IMR-90 (cell line): ENCODE results near the gene CRAMP1. TPM values are rescaled to one million over a fixed set of nuclear protein-coding genes. Genes with fewer than 3 reads are reported as not detected.

Experiments
- ATAC-seq: fragments of 200-7000 bp; cut with Tn5 transposase; 2 replicates; pipeline ENCODE4 v1.9.1; 2020; ENCODE audit warnings: low read depth, mild to moderate bottlenecking, moderate library complexity
- BruUV-seq: library from RNA; stranded (reverse); fragments of 400-500 nt; replicated peaks from 2 replicates; lab custom pipeline; 2021; lab: Mats Ljungman, UMichigan
- CTCF ChIA-PET: fragments of 300-600 bp; formaldehyde crosslinking; extraction: SDS; loops from one replicate; lab custom pipeline; 2021; ENCODE audit warnings: antibody characterized with exemption; lab: Yijun Ruan, JAX
- POLR2A ChIA-PET: fragments of 300-600 bp; sonication (Branson Sonifier 250); formaldehyde crosslinking; loops from one replicate; lab custom pipeline; 2022; ENCODE audit warnings: antibody characterized with exemption; ENCODE audit not compliant: unreplicated experiment; lab: Charles Lee
- DNase-seq: peaks from one replicate; pipeline ENCODE4 v3.0.0; 2013
- H2AFZ ChIP-seq: replicated peaks from 2 replicates; pipeline ENCODE3; 2013; ENCODE audit warnings: low read length, mild to moderate bottlenecking; ENCODE audit not compliant: poor library complexity
- H2AK5ac ChIP-seq: 2 replicates; pipeline ENCODE4 v1.6.1; 2013; ENCODE audit warnings: low read depth, low read length, inconsistent platforms
- H2AK9ac ChIP-seq: replicated peaks from 2 replicates; pipeline ENCODE3; 2013; ENCODE audit warnings: mild to moderate bottlenecking, low read depth, low read length, moderate library complexity; ENCODE audit not compliant: poor library complexity
- H2BK120ac ChIP-seq: 2 replicates; pipeline ENCODE4 v1.6.1; 2013; ENCODE audit warnings: low read depth, low read length, inconsistent platforms
- H2BK15ac ChIP-seq: 3 replicates; pipeline ENCODE4 v1.6.1; 2013; ENCODE audit warnings: low read depth, low read length, inconsistent platforms
- H2BK20ac ChIP-seq: 2 replicates; pipeline ENCODE4 v1.6.1; 2013; ENCODE audit warnings: low read depth, mild to moderate bottlenecking, inconsistent platforms, low read length, moderate library complexity
- H2BK5ac ChIP-seq: 2 replicates; pipeline ENCODE4 v1.6.1; 2013; ENCODE audit warnings: mild to moderate bottlenecking, low read depth, low read length, inconsistent platforms; ENCODE audit not compliant: poor library complexity, severe bottlenecking
- H3K14ac ChIP-seq: replicated peaks from 2 replicates; pipeline ENCODE4 v1.6.1; 2013; ENCODE audit warnings: low read depth, low read length, inconsistent platforms
- H3K18ac ChIP-seq: 2 replicates; pipeline ENCODE4 v1.6.1; 2013; ENCODE audit warnings: low read depth, low read length, control low read depth
- H3K23ac ChIP-seq: 2 replicates; pipeline ENCODE4 v1.6.1; 2013; ENCODE audit warnings: low read depth, low read length, inconsistent platforms
- H3K27ac ChIP-seq: 2 replicates; pipeline ENCODE4 v1.5.1; 2013; ENCODE audit warnings: mild to moderate bottlenecking, control low read depth, low read length; ENCODE audit not compliant: insufficient read depth
- H3K27me3 ChIP-seq: 2 replicates; pipeline ENCODE4 v1.6.1; 2013; ENCODE audit warnings: low read length; ENCODE audit not compliant: control insufficient read depth, insufficient read depth
- H3K36me3 ChIP-seq: 2 replicates; pipeline ENCODE4 v1.6.1; 2013; ENCODE audit warnings: low read length, mixed read lengths; ENCODE audit not compliant: control insufficient read depth, insufficient read depth
- H3K4ac ChIP-seq: 2 replicates; pipeline ENCODE4 v1.6.1; 2013; ENCODE audit warnings: low read depth, low read length, inconsistent platforms
- H3K4me1 ChIP-seq: 2 replicates; pipeline ENCODE4 v1.6.1; 2013; ENCODE audit warnings: low read length, mixed read lengths; ENCODE audit not compliant: control insufficient read depth, insufficient read depth
- H3K4me2 ChIP-seq: 2 replicates; pipeline ENCODE4 v1.6.1; 2013; ENCODE audit warnings: low read depth, mild to moderate bottlenecking, control low read depth, low read length, moderate library complexity
- H3K4me3 ChIP-seq: 2 replicates; pipeline ENCODE4 v1.5.1; 2013; ENCODE audit warnings: low read depth, mild to moderate bottlenecking, control low read depth, low read length, moderate library complexity; ENCODE audit not compliant: insufficient read depth
- H3K56ac ChIP-seq: 2 replicates; pipeline ENCODE4 v1.6.1; 2013; ENCODE audit warnings: low read length, inconsistent platforms; ENCODE audit not compliant: insufficient read depth; ENCODE audit errors: extremely low read depth
- H3K79me1 ChIP-seq, 2 experiments: 2 replicates each; pipeline ENCODE4 v1.6.1; 2013; ENCODE audit warnings: low read length in 2 of 2, inconsistent platforms in 1 of 2, low read depth in 1 of 2
- H3K9ac ChIP-seq: 2 replicates; pipeline ENCODE4 v1.6.1; 2013; ENCODE audit warnings: low read depth, low read length, control low read depth
- H3K9me1 ChIP-seq: 2 replicates; pipeline ENCODE4 v1.6.1; 2013; ENCODE audit warnings: low read length, inconsistent platforms; ENCODE audit not compliant: insufficient read depth
- H3K9me3 ChIP-seq: 2 replicates; pipeline ENCODE4 v1.6.1; 2013; ENCODE audit warnings: low read length; ENCODE audit not compliant: control insufficient read depth, insufficient read depth
- H4K20me1 ChIP-seq: 2 replicates; pipeline ENCODE4 v1.6.1; 2013; ENCODE audit warnings: low read length, inconsistent platforms; ENCODE audit not compliant: insufficient read depth
- H4K5ac ChIP-seq: 2 replicates; pipeline ENCODE4 v1.6.1; 2013; ENCODE audit warnings: mild to moderate bottlenecking, low read depth, low read length, control low read depth
- H4K8ac ChIP-seq, 2 experiments: 2 replicates each; pipeline ENCODE4 v1.6.1; 2013; ENCODE audit warnings: low read depth in 2 of 2, low read length in 2 of 2, control low read depth in 1 of 2, inconsistent platforms in 1 of 2
- H4K91ac ChIP-seq: 2 replicates; pipeline ENCODE4 v1.6.1; 2013; ENCODE audit warnings: low read depth, low read length, inconsistent platforms; ENCODE audit not compliant: insufficient read depth
- BHLHE40 ChIP-seq: fragments of 150-350 bp; IDR thresholded peaks from 2 replicates; pipeline ENCODE4 v1.6.1; 2016; ENCODE audit warnings: mild to moderate bottlenecking, low read depth, low read length
- CEBPB ChIP-seq: IDR thresholded peaks from 2 replicates; pipeline ENCODE4 v1.6.1; 2012; ENCODE audit warnings: low read depth, low read length, improper control_type of control experiment
- CHD1 ChIP-seq: IDR thresholded peaks from 2 replicates; pipeline ENCODE4 v1.6.1; 2012; ENCODE audit warnings: low read depth, low read length, improper control_type of control experiment
- CTCF ChIP-seq: conservative IDR thresholded peaks from 2 replicates; pipeline ENCODE4 v1.5.1; 2012; ENCODE audit warnings: mild to moderate bottlenecking, low read depth, low read length, improper control_type of control experiment
- ELK1 ChIP-seq: fragments of 150-350 bp; IDR thresholded peaks from 2 replicates; pipeline ENCODE4 v1.6.1; 2016; ENCODE audit warnings: low read depth, mild to moderate bottlenecking, low read length, moderate library complexity, borderline replicate concordance
- FOS ChIP-seq: fragments of 150-350 bp; IDR thresholded peaks from 2 replicates; pipeline ENCODE4 v1.6.1; 2016; ENCODE audit warnings: low read depth, low read length
- MAZ ChIP-seq: IDR thresholded peaks from 2 replicates; pipeline ENCODE4 v1.6.1; 2012; ENCODE audit warnings: low read depth, mild to moderate bottlenecking, low read length, improper control_type of control experiment, moderate library complexity, borderline replicate concordance
- MXI1 ChIP-seq: IDR thresholded peaks from 2 replicates; pipeline ENCODE4 v1.6.1; 2012; ENCODE audit warnings: low read depth, mild to moderate bottlenecking, low read length, moderate library complexity, borderline replicate concordance
- NFE2L2 ChIP-seq: fragments of 150-350 bp; IDR thresholded peaks from 2 replicates; pipeline ENCODE4 v1.6.1; 2016; ENCODE audit warnings: low read depth, mild to moderate bottlenecking, low read length
- POLR2A ChIP-seq: IDR thresholded peaks from 2 replicates; pipeline ENCODE4 v1.6.1; 2012; ENCODE audit warnings: mild to moderate bottlenecking, low read depth, low read length
- RCOR1 ChIP-seq: IDR thresholded peaks from 2 replicates; pipeline ENCODE4 v1.6.1; 2012; ENCODE audit warnings: mild to moderate bottlenecking, low read length, improper control_type of control experiment; ENCODE audit not compliant: insufficient replicate concordance
- RFX5 ChIP-seq: IDR thresholded peaks from 2 replicates; pipeline ENCODE4 v1.8.0; 2012; ENCODE audit warnings: low read depth, mild to moderate bottlenecking, low read length, moderate library complexity
- SMC3 ChIP-seq: fragments of 150-350 bp; IDR thresholded peaks from 2 replicates; pipeline ENCODE4 v1.6.1; 2016; ENCODE audit warnings: low read depth, mild to moderate bottlenecking, antibody characterized with exemption, low read length, moderate library complexity
- USF2 ChIP-seq: fragments of 150-350 bp; IDR thresholded peaks from 2 replicates; pipeline ENCODE4 v1.6.1; 2017; ENCODE audit warnings: mild to moderate bottlenecking, antibody characterized with exemption, low read length, low read depth
- WGBS, 2 experiments: methylation state at CpG; one replicate each; pipeline versions ENCODE4 v1.1.5 to v1.1.7; 2013; ENCODE audit warnings: missing lambda C conversion rate in 2 of 2; ENCODE audit not compliant: insufficient read length in 1 of 2; ENCODE audit errors: extremely low coverage in 2 of 2; 5-methylcytosine and 5-hydroxymethylcytosine counted together
- dilution Hi-C: fragments of 300-500 bp; cut with HindIII; formaldehyde crosslinking; loops from one replicate; pipeline ENCODE4 v1.14.3; 2018; ENCODE audit warnings: low sequenced_read_pairs; ENCODE audit not compliant: unreplicated experiment
- in situ Hi-C: fragments of 300-500 bp; cut with MboI; formaldehyde crosslinking; loops from 3 replicates; pipeline ENCODE4 v1.14.3; 2019; ENCODE audit warnings: low sequenced_read_pairs, inconsistent platforms, mixed read lengths
- intact Hi-C: fragments of 100-400 bp; cut with micrococcal nuclease; formaldehyde crosslinking; loops from 2 replicates; pipeline ENCODE4 v1.10.0; 2022
- polyA plus RNA-seq, 3 experiments: library from polyadenylated mRNA; depleted of rRNA; stranded (reverse); fragments of >200 nt; gene quantifications; 2 replicates each; pipeline ENCODE4 v1.2.3, GENCODE V29; 2012; ENCODE audit warnings: low replicate concordance in 1 of 3
- total RNA-seq: library from RNA; depleted of rRNA; stranded (reverse); fragments of >200 nt; gene quantifications from 2 replicates; pipeline ENCODE4 v1.2.3, GENCODE V29; 2012

CRAMP1 gene
- total and polyA plus RNA-seq, 2 of the 4 experiments (the other 2 are of a cell fraction): 3.2 to 12.0 TPM

GRCh38 chr16:1573301-1573700 is 38.9 kb upstream of the CRAMP1 start:
- POLR2A ChIA-PET: no interaction called here
- intact Hi-C loops: no loop called here
- H2BK120ac ChIP-seq: no peak overlapping the region

More at GRCh38 chr16:1573301-1573700, 38.9 kb upstream of the CRAMP1 start:
- no peak overlapping the region for H3K14ac ChIP-seq
- H3K27ac ChIP-seq: no peak overlapping the region
- in situ Hi-C loops (no loop called here), dilution Hi-C loops (no loop called here)
- H2AFZ ChIP-seq: no peak overlapping the region
- no peak overlapping the region for H2BK20ac ChIP-seq
- no peaks in the 10 kb centered on the region for H3K9me3 ChIP-seq
- no peak overlapping the region for H3K4me3 ChIP-seq
- no peak overlapping the region for H3K4ac ChIP-seq
- no peaks in the 10 kb centered on the region for H4K20me1 ChIP-seq
- H4K8ac ChIP-seq: no peak overlapping the region
- H3K56ac ChIP-seq: no peak overlapping the region
- no peak for ATAC-seq
- H3K18ac ChIP-seq: no peak overlapping the region
- DNase-seq: no peak
- no peak overlapping the region for H2AK5ac ChIP-seq
- H4K5ac ChIP-seq: no peak overlapping the region
- H2AK9ac ChIP-seq: no peak overlapping the region
- no peaks in the 10 kb centered on the region for H3K4me1 ChIP-seq
- BruUV-seq: no TSS peak
- no peaks in the 10 kb centered on the region for H3K79me1 ChIP-seq
- no peak overlapping the region for H3K23ac ChIP-seq
- no peak overlapping the region for H2BK15ac ChIP-seq
- H3K27me3 ChIP-seq: no peaks in the 10 kb centered on the region
- WGBS, 2 experiments: 80% methylated on average over 4 of the region's 5 CpGs; no CpG with 5 or more reads in 1 of the 2 experiments
- H3K9ac ChIP-seq: no peak overlapping the region
- no peak for TF ChIP-seq BHLHE40
- no peak for TF ChIP-seq SMC3
- TF ChIP-seq RFX5: no peak
- no peak for TF ChIP-seq USF2
- TF ChIP-seq RCOR1: no peak
- TF ChIP-seq MAZ: no peak
- TF ChIP-seq MXI1: no peak
- TF ChIP-seq FOS: no peak
- TF ChIP-seq ELK1: no peak
- no peak for TF ChIP-seq POLR2A
- TF ChIP-seq NFE2L2: no peak
- no peak for TF ChIP-seq CHD1
- TF ChIP-seq CEBPB: no peak
- TF ChIP-seq CTCF: no peak
- H4K91ac ChIP-seq: no peak overlapping the region
- H3K36me3 ChIP-seq: peaks cover 15% of the 10 kb centered on the region; the same call in 1 of the 2 replicates
- H3K9me1 ChIP-seq: peaks cover 3% of the 10 kb centered on the region; the same call in 1 of the 2 replicates
- CTCF ChIA-PET: interaction anchor here (0.6 kb wide), 1 partner anchor 30 kb away, joined by 3 read pairs; no protein-coding TSS in a partner anchor
- H2BK5ac ChIP-seq: no peak overlapping the region
- no peak overlapping the region for H3K4me2 ChIP-seq
